H4 (cell line): ENCODE data around the gene TUBGCP6. TPM values are rescaled to one million over a fixed set of nuclear protein-coding genes. Genes with fewer than 3 reads are reported as not detected.

ENCODE experiments used
- DNase-seq: peaks from one replicate; pipeline ENCODE4 v3.0.0-alpha.2; 2015; ENCODE audit warnings: low spot score
- total RNA-seq: library from RNA; depleted of rRNA; stranded (reverse); fragments of >200 nt; shearing (Covaris generic); gene quantifications from 2 replicates; pipeline ENCODE4 v1.2.3, GENCODE V29; 2014

TUBGCP6 gene
- total RNA-seq, 1 experiment from 2014 or later = 4.9 TPM

- no peak for DNase-seq
Measured at GRCh38 chr22:50197000-50197800, 47.6 kb downstream of the TUBGCP6 start.

GRCh38 chr22:50196256-50196655, 48.6 kb downstream of the TUBGCP6 start:
- DNase-seq = no peak

- DNase-seq = no peak
Measured at GRCh38 chr22:50194037-50194805, 50.6 kb downstream of the TUBGCP6 start.

GRCh38 chr22:50193621-50194020, 51.2 kb downstream of the TUBGCP6 start:
- DNase-seq = no peak

GRCh38 chr22:50192436-50193204, 52.2 kb downstream of the TUBGCP6 start:
- DNase-seq = no peak

GRCh38 chr22:50190941-50191741, 53.7 kb downstream of the TUBGCP6 start:
- no peak for DNase-seq

GRCh38 chr22:50190182-50190940, 54.5 kb downstream of the TUBGCP6 start:
- DNase-seq = no peak

GRCh38 chr22:50189849-50190181, 55.0 kb downstream of the TUBGCP6 start:
- DNase-seq = no peak

- no peak for DNase-seq
Measured at GRCh38 chr22:50189184-50189848, 55.5 kb downstream of the TUBGCP6 start.

- no peak for DNase-seq
Measured at GRCh38 chr22:50188356-50188755, 56.5 kb downstream of the TUBGCP6 start.

GRCh38 chr22:50186761-50187523, 57.9 kb downstream of the TUBGCP6 start:
- DNase-seq = no peak

- no peak for DNase-seq
Measured at GRCh38 chr22:50186181-50186714, 58.6 kb downstream of the TUBGCP6 start.

- DNase-seq = peak; percentile 85
Measured at GRCh38 chr22:50185375-50186087, 59.3 kb downstream of the TUBGCP6 start, which contains the start of gene TRABD. Gene TRABD (plus strand): TSS chr22:50185913. CDS start chr22:50193061, 7,148 bp downstream.

- DNase-seq = no peak
Measured at GRCh38 chr22:50184902-50185374, 59.9 kb downstream of the TUBGCP6 start.

GRCh38 chr22:50184004-50184901, 60.6 kb downstream of the TUBGCP6 start:
- DNase-seq = no peak

- no peak for DNase-seq
Measured at GRCh38 chr22:50183141-50183971, 61.5 kb downstream of the TUBGCP6 start.
